ENCODE results near the gene DNAJC5G.
A peak's percentile ranks its signal among the peaks of the same experiment; 100 is the strongest.
"Not testable (repeated sequence)": the region's sequence is repeated elsewhere in the genome, so short reads cannot be mapped to it uniquely, and the experiment has no call there.

DNAJC5G gene

DNA sequence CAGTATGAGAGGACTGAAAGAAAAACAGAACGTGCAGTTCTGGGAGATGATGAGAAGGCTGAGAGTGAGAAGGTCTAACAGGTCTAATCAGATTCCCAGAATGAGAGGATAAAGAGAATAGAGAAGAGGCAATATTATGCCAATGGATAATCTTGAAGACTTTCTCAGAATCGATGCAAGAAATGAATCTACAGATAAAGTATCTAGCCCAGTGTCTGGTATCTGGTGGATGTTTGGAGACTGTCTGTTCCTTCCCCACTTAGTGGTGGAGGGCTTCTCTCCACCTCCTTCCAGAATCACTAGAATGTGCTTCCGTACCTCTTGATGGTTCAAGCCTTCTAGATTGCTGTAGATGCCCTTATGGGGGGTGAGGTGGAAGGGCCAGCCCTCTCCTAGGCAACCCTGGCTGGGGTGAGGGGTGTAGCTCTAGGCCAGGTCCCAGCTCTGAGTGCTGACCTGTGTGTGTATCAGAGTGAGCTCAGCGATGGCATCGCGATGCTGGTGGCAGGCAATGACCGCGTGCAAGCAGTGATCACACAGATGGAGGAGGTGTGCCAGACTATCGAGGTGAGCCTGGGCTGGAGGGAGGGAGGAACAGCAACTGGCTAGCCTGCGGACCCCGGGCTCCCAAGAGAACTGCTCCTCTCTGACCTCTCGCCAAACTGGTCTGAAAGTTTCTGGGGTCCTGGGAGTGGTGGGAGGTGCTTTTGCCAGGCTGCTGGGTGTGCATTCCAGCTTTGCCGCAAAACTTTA is 29.4 kb downstream of the DNAJC5G start:
- no peak for DNase-seq
- intact Hi-C loops (cut with DNase I): no loop called here

DNA sequence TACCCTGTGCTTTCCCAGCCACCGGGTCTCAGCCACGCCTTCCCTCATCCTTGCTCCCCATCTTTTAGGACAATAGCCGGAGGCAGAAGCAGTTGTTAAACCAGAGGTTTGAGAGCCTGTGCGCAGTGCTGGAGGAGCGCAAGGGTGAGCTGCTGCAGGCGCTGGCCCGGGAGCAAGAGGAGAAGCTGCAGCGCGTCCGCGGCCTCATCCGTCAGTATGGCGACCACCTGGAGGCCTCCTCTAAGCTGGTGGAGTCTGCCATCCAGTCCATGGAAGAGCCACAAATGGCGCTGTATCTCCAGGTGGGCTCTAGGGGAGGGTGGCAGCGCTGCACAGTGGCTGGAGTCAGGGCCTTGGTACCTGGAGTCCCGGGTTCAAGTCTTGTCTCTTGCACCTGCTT is 30.3 kb downstream of the DNAJC5G start:
- intact Hi-C loops (cut with DNase I): no loop called here
- no peak for DNase-seq

DNA sequence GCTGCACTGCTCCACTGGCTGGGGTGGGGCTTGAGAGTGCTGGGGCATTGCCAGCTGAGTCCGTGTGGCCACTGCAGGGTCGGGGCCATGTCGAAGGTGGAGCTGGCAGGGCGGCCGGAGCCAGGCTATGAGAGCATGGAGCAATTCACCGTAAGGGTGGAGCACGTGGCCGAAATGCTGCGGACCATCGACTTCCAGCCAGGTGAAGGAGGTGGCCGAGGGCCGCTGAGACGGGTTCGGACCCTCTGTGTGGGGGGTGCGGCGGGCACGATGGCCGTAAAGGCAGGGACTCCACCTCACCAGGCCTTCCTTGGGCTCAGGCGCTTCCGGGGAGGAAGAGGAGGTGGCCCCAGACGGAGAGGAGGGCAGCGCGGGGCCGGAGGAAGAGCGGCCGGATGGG is 30.9 kb downstream of the DNAJC5G start:
- DNase-seq: no peak
- intact Hi-C loops (cut with DNase I): no loop called here

DNA sequence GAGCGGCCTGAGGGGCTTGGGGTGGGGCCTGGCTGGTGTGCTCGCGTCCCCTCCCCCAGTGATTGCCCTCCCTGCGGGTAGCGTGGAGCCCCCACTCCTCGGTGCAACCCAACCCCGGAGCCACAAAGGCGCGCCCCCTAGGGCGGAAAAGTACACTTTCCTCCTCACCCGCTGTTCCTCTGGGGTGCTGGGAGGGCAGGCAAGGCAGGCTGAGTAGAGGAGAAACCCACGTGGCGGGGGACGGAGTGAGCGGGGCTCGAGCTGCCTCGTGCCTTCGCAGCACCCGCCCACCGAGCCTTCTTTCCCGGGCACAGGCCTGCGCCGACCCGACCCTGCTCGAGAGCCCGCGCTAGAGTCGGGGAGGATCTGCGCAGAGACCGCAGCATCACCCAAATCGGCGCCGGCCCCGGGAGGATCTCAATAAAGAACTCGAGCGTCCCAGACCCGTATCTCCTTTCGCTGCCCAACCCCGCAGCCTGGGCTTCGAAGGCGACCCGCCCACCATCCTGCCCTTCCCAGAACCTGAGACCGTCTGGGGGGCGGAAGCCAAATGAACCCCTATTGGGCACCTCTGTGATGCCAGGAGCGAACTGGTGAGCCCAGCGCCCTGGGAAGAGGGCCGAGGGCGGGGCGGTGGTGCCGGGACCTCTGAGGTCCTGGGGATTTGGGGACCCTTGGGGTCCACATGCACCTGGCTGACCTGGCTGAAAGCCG is 31.5 kb downstream of the DNAJC5G start:
- intact Hi-C loops (cut with DNase I): no loop called here
- DNase-seq: peak in 14 of 42 donors; percentile 4 to 50 (median 26)

DNA sequence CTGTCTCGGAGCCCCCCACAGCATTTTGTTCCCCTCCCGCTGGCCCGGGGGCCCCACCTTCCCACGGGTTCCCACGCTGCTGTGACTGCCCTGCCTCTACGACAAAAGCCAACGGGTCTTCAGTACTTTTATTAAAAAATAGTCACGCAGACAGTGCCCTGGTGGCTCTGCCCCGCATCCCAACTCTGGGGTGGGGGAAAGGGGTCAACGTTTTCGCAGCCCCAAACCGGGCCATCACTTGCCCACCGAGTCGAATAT is 32.0 kb downstream of the DNAJC5G start:
- intact Hi-C loops (cut with DNase I): no loop called here
- no peak for DNase-seq

DNA sequence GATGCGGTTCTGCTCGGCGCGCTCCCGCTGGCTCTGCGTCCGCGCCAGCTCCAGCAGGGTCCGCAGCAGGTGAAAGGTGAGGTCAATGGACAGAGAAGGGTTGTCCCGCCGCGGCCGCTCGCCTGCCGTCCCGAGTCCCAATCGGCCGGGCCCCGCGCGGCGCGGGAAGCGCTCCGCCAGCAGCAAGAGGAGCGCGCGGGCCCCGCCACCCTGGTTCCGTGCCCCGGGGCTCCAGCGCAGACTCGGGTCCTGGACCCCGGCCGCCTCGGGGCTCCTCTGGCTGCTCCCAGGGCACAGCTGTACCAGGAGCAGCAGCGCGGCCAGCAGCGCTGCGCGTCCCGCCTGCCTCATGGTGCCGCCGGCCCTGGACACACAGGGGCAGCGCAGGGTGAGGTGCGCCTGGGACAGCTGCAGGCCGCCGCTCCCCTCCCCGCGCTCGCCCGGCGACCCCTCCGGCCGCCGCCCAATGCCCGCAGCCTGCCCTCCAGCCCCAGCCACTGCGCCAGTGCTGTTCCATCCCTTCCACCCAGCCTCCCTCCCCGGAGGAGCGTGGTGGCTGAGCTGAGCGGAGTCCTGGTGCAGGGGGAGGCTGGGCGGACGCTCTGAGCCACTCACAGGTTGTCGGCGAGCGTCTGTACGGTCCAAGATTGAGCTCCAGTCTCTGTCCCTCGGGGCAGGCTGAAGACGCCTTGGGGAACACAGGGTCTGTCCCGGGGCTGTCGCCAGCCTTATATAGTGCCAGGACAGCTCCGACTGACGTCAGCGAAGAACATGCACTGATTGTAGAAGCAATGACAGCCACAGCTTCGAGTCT is 32.5 kb downstream of the DNAJC5G start:
- intact Hi-C loops (cut with DNase I): no loop called here

DNA sequence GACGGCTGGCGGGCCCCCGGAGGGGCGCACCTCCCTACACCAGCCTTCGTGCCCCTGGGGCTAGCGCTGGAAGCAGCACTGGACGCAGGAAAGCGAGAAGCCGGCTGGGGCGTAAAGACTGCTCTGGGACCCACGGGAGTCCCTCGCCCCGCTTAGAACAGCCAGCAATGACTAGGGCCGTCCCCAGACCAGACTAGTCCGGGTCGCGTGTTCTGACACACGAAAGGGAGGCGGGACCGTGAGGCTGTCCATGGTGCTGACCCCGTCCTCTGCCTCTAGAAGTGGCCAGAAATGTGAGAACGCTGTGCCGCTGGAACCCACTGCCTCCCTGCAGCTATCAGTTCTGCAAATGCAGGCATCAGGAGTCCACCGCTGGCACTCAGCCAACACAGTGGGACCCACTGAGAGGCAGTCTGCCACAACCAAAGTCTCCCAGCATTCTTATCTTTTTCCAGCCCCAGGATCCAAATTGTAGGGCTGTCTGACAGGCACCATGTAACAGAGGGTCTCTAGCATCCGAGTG is 33.2 kb downstream of the DNAJC5G start, which contains the start of gene UCN:
TSS of gene UCN (minus strand) at position 87 of the 523 bp plus-strand sequence. CDS start 550 bp downstream, outside the sequence.
- peak in 5 of 42 donors; percentile 2 to 27 (median 18) for DNase-seq
- intact Hi-C loops (cut with DNase I): no loop called here

More for the DNA sequence above, 32.5 kb downstream of the DNAJC5G start:
- DNase-seq: no peak

DNA sequence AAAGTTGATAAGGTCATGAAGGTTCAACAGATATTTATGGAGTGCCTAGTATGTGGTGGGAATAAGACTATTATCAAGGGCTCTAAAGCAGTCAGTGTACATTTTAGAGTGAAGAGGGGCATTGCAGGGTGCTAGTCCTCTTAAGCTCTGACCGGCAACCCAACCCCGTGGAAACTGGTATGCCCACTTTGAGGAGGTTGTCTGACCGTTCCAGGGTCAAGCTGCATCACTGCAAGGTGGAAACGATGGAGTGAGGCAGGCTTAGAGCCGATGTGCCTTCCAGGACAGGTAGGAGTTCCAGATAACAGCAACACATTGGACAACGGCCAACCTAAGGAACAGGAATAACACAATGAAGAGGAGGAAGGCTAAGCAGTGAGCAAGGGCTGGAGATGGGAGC is 34.4 kb downstream of the DNAJC5G start:
- DNase-seq: no peak
- intact Hi-C loops (cut with DNase I): no loop called here

DNA sequence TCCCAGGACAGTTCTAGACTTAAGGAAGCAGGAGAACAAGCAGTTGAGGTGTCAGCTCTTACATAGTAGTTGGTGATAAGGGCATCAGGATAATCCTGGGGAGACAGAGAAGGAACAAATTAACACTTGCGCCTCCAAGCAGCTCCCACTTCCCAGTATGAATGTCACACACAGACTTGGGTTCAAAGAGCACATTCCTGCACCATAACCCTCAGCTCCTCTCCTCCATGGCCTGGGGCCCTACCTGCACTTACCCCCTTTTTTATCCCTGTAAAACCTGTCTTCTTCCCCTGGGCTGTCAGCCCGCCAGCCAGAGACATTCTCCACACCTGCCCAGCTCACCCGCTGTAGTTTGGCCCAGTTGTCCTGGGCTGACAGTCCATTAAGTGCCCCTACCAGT is 36.9 kb downstream of the DNAJC5G start:
- DNase-seq: no peak
- intact Hi-C loops (cut with DNase I): no loop called here

DNA sequence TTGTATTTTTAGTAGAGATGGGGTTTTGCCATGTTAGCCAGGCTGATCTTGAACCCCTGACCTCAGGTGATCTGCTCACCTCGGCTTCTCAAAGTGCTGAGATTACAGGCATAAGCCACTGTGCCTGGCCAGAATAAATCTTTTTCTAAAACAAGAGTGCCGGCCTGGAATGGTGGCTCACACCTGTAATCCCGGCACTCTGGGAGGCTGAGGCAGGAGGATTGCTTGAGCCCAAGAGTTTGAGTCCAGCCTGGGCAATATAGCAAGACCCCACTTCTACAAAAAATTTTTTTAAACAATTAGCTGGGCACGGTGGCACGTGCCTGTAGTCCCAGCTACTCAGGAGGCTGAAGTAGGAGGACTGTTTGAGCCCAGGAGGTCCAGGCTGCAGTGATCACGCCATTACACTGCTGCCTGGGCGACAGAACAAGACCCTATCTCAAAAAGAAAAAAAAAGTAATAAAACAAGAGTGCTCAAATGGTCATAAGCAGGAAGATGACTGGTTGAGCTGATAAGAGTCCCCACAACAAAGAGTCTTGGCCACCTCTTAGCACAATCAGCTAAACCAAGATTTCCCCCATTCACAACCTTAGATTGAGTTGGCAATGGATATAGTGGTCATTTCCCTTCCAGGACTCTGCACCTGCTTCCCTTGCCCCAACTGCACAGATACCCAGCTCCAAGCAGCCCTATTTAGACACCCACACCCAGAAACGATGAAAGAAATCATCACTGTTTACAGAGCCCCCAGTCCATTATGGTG is 38.8 kb downstream of the DNAJC5G start:
- no peak for DNase-seq
- intact Hi-C loops (cut with DNase I): no loop called here

DNA sequence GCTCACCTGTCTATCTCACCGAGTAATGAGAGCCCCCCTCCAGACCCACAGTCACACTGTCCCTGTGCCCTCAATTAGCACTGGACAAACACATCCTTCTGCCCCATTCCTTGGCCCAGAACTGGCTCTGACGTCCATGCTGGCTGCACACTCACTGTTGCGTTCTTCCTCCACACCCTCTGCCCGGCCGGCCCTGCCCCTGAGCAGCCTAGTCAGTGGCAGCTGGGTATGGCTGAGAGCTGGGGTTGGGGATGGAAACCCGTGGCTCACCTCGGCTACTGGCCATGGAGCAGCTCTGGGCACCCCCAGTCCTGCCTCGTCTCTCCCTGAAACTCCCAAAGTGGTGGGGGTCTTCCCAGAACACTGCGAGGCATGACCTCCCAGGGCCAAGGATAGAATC is 39.5 kb downstream of the DNAJC5G start:
- DNase-seq: no peak
- intact Hi-C loops (cut with DNase I): no loop called here

DNA sequence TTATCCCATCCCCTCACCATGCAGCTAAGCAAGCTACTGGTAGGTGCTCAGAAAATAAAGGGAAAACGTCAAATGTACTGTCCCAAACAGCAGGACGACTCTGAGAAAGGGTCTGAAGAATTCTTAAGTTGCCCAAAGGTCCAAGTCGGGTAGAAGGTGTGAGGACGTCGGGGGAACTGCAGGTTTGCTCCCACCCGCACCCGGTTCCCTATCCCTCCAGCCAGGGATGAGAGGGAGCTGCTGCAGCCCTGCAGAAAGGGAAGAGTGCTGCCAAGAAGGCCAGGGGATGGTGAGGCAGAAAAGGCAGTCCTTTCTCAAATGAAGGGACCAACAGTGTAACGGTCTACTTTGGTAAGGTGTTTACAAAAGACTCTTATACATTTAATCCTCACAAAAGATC is 39.9 kb downstream of the DNAJC5G start:
- DNase-seq: no peak
- intact Hi-C loops (cut with DNase I): no loop called here

DNA sequence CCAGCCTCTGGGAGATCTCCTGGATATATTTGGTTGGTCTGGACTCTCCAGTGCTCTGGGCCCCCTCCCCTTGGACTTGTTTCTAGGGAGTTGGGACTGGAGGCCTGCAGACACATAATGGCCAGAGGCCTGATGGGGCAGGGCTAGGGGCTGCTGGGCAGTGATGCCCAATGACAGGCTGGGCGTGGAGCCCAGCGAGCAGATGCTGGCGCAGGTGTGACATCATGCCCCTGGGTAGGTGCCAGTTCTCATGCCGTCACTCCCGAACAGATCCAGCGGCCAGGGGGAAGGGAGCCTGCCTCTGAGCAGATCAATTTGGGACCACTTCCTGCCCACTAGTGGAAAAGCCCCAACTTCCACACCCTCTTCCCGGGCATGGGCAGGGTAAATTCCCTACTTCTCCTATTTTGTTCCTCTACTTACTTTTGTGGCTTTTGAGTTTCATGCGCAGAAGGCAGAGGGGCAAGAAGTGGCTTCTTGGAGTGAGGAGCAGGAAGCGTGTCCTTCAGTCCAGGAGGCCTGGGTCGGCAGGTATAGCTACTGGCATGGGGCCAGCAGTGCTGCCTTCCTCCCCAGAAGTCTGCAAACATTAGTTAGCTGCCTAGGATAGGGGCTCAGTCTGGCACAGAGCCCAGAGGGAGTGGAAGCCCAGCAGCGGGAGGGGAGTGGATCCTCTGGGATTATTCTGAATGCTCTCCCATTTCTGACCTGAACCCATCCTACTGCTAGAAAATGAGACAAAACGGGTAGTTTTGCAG is 41.6 kb downstream of the DNAJC5G start:
- peak; percentile 15 to 89 (median 64) for DNase-seq
- intact Hi-C loops (cut with DNase I): no loop called here

DNA sequence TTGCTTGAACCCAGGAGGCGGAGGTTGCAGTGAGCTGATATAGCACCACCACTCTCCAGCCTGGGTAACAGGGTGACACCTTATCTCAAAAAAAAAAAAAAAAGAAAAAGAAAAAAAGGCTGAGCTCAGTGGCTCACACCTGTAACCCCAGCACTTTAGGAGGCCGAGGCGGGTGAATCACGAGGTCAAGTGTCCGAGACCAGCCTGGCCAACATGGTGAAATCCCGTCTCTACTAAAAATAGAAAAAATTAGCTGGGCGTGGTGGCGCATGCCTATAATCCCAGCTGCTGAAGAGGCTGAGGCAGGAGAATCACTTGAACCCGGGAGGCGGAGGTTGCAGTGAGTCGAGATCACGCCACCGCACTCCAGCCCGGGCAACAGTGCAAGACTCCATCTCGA is 44.6 kb downstream of the DNAJC5G start:
- DNase-seq; intact Hi-C loops (cut with DNase I): not testable (repeated sequence)

DNA sequence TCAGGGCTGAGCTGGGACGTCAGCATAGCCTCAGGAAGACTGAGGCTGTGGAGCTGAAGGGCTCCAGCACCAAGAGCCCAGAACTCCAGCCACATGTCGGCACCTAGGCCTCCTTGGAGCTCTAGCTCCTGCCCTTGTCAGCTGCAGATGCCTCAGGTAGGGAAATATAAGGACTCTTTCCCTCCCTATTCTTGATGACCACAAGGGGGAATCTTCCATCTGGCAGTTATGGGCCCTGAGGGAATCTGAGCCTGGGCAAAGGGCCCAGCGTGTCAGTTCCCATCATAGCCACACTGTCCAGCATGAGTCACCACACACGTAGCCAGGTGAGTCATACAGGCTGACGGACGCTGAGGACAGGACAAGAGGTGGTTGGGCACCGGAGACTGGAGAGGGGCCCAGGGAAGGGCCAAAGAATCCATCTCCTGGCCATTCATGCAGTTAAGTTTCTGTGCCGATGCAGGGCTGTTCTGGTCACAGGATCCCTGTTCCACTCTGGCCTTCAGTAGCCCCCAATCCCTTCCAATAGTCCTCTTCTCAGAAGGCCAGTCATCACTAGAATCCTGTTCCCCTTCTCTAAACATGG is 45.8 kb downstream of the DNAJC5G start:
- intact Hi-C loops (cut with DNase I): no loop called here

DNA sequence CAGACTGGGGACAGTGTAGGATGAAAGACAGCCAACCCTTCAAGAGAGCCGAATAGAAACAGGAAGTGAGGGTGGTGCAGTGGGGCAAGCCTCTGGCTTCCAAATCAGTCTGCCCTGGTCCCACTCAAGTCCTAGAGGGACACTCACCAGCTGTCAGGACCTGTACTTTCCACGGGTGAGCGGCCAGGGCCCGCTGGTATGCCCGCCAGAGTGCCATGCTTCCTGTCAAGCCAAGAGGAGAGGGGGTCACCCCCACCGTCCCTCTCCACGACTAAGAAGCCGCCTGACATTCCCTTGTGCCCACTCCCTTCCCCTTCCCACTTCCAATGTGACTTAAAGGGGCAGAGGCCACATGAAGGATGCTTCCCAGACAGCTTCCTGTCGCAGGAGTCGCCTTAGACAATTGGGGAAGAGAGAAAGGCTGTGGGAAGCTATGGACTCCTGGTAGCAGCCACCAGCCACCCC is 47.1 kb downstream of the DNAJC5G start:
- intact Hi-C loops (cut with DNase I): loop anchor here (2.0 kb wide), 1 partner anchor 34 kb away; the partner anchor contains the start of gene GTF3C2
- DNase-seq: peak in 7 of 42 donors; percentile 3 to 24 (median 16)

More for the DNA sequence above, 45.8 kb downstream of the DNAJC5G start:
- no peak for DNase-seq

DNA sequence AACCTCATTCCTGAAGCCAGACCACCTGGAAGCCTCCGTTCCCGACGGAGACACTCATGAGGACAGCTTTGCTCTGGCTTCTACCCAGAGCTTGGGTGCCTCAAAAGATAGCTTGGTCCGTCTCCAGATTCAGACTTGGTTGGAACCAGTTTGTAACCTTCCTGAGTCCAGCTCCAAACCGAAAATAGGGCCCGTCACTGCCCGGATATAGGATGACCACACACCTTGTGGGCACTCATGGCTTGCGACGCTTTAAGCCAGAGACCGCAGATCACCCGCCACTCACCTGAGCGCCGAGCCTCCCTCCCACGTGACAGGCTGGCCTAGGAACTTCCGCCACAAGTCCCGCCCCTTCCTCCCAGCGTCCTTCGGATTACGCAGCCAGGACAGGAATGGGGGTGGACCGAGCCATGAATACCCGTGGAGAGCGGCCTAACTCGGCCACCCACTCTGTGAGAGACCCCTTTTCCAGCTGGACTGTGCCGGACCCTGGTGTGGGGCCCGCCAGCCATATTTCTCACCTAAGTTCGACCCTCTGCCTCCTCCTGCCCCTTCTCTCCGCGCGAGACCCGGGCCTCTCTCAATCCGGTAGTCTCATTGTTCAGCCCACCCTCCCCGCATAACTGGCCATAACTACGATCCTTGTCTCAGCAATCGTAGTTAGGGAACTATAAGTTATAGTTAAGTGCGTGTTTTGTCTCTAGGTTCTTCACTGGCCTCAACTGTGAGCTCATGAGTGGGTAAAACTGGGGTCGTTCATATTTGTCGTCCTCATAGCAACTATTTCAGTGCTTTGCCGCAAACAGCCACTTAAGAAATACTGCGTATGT is 47.7 kb downstream of the DNAJC5G start, which contains the start of gene MPV17:
TSS of gene MPV17 (minus strand) at position 332 of the 830 bp plus-strand sequence. CDS start 580 bp downstream, outside the sequence.
- intact Hi-C loops (cut with DNase I): loop anchor here (2.0 kb wide), 1 partner anchor 34 kb away; the partner anchor contains the start of gene GTF3C2
- peak; percentile 89 to 97 (median 93) for DNase-seq
